GM10248 (cell line): ENCODE results near the gene COPB2.
"Not testable (repeated sequence)": the region's sequence is repeated elsewhere in the genome, so short reads cannot be mapped to it uniquely, and the experiment has no call there.

Experiments
- CTCF ChIA-PET: fragments of 300-600 bp; sonication (Branson Sonifier 250); formaldehyde crosslinking; extraction: SDS; loops from one replicate; lab custom pipeline; 2021; ENCODE audit warnings: antibody characterized with exemption; lab: Yijun Ruan, JAX
- POLR2A ChIA-PET: fragments of 350-650 bp; sonication (Branson Sonifier 250); formaldehyde crosslinking; extraction: SDS; loops from one replicate; lab custom pipeline; 2020; ENCODE audit warnings: antibody characterized with exemption; lab: Yijun Ruan, JAX
- DNase-seq: peaks from one replicate; pipeline ENCODE4 v3.0.0; 2012; ENCODE audit errors: extremely low spot score
- TF ChIP-seq, protein P1 (sequence below): IDR thresholded peaks from 2 replicates; pipeline ENCODE4 v1.5.1; 2012; ENCODE audit warnings: mild to moderate bottlenecking, low read depth; ENCODE audit errors: extremely low read depth, missing control alignments, control extremely low read depth

The COPB2 gene

DNA sequence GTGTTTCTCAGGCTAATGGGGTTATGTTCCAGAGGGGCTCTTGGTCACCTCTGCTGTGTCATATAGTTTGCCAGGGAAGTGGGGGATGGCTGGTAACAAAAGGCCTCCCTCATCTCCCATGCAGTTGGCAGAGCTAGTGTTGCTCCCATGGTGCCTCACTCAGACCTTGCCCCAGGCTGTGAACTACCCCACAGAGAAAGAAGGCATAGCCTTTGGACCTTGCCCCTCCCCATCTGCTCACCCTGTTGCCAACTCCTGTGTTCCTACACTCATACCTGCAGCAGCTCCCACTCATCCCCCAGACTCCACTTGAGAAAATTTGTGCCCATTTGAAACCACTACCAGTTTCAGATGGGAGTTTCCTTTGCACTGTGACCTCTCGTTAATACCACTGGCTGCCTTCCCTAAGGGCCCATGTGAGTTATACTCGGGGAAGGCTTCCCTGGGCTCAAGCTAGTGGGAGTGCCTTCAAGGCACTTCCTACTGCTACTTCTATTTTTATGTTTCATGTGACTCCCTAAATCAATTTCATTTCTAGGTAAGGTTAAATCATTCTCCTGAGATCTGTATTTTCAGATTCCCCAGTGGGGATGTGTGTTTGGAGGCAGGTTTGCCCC is 25.3 kb upstream of the COPB2 start:
- ChIA-PET CTCF (no interaction called here), POLR2A (no interaction called here)
- TF ChIP-seq, protein P1, sequence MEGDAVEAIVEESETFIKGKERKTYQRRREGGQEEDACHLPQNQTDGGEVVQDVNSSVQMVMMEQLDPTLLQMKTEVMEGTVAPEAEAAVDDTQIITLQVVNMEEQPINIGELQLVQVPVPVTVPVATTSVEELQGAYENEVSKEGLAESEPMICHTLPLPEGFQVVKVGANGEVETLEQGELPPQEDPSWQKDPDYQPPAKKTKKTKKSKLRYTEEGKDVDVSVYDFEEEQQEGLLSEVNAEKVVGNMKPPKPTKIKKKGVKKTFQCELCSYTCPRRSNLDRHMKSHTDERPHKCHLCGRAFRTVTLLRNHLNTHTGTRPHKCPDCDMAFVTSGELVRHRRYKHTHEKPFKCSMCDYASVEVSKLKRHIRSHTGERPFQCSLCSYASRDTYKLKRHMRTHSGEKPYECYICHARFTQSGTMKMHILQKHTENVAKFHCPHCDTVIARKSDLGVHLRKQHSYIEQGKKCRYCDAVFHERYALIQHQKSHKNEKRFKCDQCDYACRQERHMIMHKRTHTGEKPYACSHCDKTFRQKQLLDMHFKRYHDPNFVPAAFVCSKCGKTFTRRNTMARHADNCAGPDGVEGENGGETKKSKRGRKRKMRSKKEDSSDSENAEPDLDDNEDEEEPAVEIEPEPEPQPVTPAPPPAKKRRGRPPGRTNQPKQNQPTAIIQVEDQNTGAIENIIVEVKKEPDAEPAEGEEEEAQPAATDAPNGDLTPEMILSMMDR, result no peak
- no peak for DNase-seq

DNA sequence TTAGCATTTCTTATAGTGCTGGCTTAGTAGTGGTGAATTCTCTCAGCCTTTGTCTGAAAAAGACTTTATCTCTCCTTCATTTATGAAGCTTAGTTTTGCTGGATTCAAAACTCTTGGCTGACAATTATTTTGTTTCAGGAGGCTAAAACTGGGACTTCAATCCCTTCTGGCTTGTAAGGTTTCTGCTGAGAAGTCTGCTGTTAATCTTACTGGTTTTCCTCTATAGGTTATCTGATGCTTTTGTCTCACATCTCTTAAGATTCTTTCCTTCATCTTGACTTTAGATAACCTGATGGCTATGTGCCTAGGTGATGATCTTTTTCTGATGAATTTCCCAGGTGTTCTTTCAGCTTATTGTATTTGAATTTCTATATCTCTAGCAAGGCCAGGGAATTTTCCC is 23.4 kb upstream of the COPB2 start:
- POLR2A ChIA-PET, CTCF ChIA-PET, DNase-seq: not testable (repeated sequence)

DNA sequence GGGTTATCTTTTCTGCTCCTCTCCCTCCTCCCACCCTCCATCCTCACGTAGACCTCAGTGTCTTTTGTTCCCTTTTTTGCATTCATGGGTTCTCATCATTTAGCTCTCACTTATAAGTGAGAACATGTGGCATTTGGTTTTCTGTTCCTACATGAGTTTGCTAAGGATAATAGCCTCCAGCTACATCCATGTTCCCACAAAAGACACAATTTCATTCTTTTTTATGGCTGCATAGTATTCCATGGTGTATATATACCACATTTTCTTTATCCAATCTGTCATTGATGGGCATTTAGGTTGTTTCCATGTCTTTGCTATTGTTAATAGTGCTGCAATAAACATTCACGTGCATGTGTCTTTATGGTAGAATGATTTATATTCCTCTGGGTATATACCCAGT is 11.7 kb upstream of the COPB2 start:
- CTCF ChIA-PET, result interaction anchor here (1.2 kb wide), 1 partner anchor 48 kb away, joined by 3 read pairs; no protein-coding TSS in a partner anchor
- DNase-seq, POLR2A ChIA-PET: not testable (repeated sequence)

DNA sequence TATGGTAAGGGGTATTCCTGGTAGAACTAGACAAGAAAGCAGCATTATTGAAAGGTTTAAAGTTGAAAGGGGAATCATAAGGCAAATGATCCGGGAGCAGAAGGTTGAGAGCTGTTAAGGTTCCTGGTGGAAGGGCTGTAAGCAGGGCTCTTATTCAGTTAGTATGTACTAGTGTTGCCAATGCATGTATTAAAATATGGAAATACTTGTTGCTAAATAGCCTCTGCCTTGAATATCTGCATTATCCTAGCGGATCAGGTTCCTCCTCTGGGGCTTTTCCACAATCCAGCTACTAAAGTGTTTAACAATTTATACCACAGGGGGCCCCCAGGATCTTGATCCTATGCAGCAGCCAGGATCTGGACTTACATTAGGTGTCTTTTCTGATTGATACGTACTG is 7.3 kb upstream of the COPB2 start:
- no peak for DNase-seq
- ChIA-PET CTCF (interaction anchor here (1.0 kb wide), 1 partner anchor 122 kb away, joined by 3 read pairs; no protein-coding TSS in a partner anchor), POLR2A (no interaction called here)
- TF ChIP-seq, protein P1, result no peak

DNA sequence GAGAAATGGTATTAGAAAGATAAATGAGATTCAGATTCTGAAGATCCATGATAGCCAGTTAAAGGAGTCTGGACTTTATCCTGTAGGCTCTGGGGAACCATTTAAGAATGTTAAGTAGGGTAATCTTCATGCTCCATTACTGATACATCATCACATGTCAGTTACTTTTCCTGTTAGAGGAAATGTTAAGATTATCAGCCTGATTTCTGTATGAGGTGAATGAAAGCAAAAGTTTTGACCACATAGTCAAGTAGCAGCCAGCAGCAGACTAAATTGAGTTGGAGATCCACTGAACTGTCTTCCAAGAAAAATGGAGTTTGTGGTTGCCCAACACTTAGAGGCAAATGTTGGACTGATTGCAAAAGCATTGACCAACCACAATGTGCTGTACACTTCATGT is 4.7 kb upstream of the COPB2 start:
- DNase-seq, result no peak
- CTCF ChIA-PET, result interaction anchor here (0.9 kb wide), 1 partner anchor 34 kb away, joined by 3 read pairs; no protein-coding TSS in a partner anchor
- POLR2A ChIA-PET, result no interaction called here
- TF ChIP-seq, protein P1, result no peak

DNA sequence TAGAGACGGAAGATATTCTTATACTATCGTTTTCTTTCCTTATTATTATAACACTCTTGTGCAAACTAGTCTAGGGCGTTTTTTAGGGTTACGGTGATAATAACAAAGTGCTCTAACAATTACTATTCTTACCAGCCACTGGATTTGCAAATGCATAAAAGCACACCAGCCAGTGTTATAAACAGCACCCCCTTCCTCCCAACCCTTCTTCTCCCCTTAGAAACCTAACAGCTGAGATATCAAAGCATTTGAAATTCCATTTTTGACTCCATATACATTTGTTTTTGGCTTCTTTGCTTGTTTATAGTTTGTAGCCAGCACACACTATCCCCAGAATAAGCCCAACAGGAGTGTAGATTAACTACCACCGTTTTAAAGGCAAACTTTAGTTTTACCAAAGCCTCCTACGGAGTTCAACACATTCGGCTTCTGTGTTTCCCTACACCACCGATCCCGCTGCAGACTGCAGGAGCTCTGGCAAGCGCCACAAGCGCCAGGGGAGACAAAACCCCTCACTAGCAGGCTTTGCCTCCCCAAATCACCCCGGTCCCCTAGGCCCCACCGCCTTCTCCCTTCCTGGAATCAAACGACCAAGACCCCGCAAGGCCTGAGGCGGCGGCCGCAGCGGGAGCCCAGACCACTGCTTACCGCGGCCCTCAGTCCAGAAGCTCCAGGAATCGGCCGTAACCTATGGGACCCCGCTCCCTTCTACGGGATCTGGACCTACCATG is 461 bp downstream of the COPB2 start:
- TF ChIP-seq, protein P1, result no peak
- CTCF ChIA-PET, result interaction anchor here (1.0 to 1.3 kb wide), 4 partner anchors 10 to 35 kb away, joined by 3 to 5 read pairs (median 5); no protein-coding TSS in a partner anchor
- DNase-seq, result peak; percentile 24
- POLR2A ChIA-PET, result interaction anchor here (1.4 kb wide), 1 partner anchor 42 kb away, joined by 4 read pairs; no protein-coding TSS in a partner anchor

DNA sequence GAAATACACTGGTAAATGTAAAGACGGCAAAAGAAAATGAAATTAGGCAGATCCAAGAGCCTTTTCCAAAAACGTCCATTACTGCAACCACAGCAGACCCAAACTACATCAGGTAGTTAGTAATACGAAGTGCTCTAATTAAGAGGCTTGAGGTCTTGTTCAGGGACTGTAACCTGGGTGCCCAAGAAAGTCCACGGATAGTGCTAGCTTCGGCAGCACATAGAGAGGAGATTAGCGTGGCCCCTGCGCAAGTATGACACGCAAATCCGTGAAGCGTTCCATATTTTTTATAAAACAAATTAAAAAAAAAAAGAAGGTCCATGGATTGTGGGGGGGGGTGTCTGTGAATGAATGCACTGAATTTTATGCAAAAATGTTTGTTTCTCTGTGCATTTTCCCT is 1.4 kb downstream of the COPB2 start:
- ChIA-PET POLR2A (no interaction called here), CTCF (no interaction called here)
- TF ChIP-seq, protein P1, result no peak
- no peak for DNase-seq

DNA sequence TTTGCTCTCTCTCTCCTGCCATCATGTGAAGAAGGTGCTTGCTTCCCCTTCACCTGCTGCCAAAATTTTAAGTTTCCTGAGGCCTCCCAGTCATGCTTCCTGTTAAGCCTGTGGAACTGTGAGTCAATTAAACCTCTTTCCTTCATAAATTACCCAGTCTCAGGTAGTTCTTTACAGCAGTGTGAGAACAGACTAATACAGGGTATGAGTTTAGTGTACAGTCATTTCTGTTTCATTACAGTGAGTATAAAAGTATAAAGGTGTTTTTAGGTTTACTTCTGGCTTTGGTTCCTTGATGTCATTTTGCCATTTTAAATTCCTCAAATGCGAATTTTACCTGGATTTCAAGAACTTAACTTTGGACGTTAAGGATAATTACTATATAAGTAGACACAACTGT is 7.2 kb downstream of the COPB2 start:
- DNase-seq, POLR2A ChIA-PET: not testable (repeated sequence)
- CTCF ChIA-PET, result interaction anchor here (1.7 kb wide), 1 partner anchor 28 kb away, joined by 6 read pairs; no protein-coding TSS in a partner anchor
